ENCODE measurements around the gene PPP2R5B. TPM values are rescaled to one million over a fixed set of nuclear protein-coding genes. Genes with fewer than 3 reads are reported as not detected.

PPP2R5B gene
- total RNA-seq, 1 donor from 2014 or later, result 11.4 TPM

GRCh38 chr11:64906314-64906635, 18.2 kb upstream of the PPP2R5B start:
- H3K27me3 Mint-ChIP-seq, result no peaks in the 10 kb centered on the region
- no peaks in the 10 kb centered on the region for H3K9me3 Mint-ChIP-seq
- H3K36me3 Mint-ChIP-seq (ENCODE audit: low read depth), result peaks cover 33% of the 10 kb centered on the region
- DNase-seq, result no peak
- H3K4me3 Mint-ChIP-seq, result no peak overlapping the region
- peaks cover 6% of the 10 kb centered on the region for H3K4me1 Mint-ChIP-seq
- no peak overlapping the region for H3K27ac Mint-ChIP-seq
- intact Hi-C loops (cut with micrococcal nuclease), result no loop called here

- peaks cover 37% of the 10 kb centered on the region for H3K36me3 Mint-ChIP-seq (ENCODE audit: low read depth)
- no peaks in the 10 kb centered on the region for H3K9me3 Mint-ChIP-seq
- DNase-seq, result no peak
- intact Hi-C loops (cut with micrococcal nuclease), result no loop called here
- no peaks in the 10 kb centered on the region for H3K4me1 Mint-ChIP-seq
- H3K27ac Mint-ChIP-seq, result no peak overlapping the region
- H3K27me3 Mint-ChIP-seq, result no peaks in the 10 kb centered on the region
- no peak overlapping the region for H3K4me3 Mint-ChIP-seq
These were observed 15.7 kb upstream of the PPP2R5B start for GRCh38 chr11:64908766-64909165.

- Mint-ChIP-seq H3K4me3 (no peak overlapping the region), H3K27me3 (no peaks in the 10 kb centered on the region), H3K36me3 (ENCODE audit: low read depth) (peaks cover 37% of the 10 kb centered on the region), H3K9me3 (no peaks in the 10 kb centered on the region), H3K4me1 (peaks cover 2% of the 10 kb centered on the region), H3K27ac (no peak overlapping the region)
- intact Hi-C loops (cut with micrococcal nuclease), result no loop called here
- no peak for DNase-seq
These were observed 14.7 kb upstream of the PPP2R5B start for GRCh38 chr11:64909653-64910343.

- Mint-ChIP-seq H3K27ac (no peak overlapping the region), H3K9me3 (no peaks in the 10 kb centered on the region), H3K4me1 (peaks cover 3% of the 10 kb centered on the region), H3K27me3 (no peaks in the 10 kb centered on the region), H3K4me3 (no peak overlapping the region), H3K36me3 (ENCODE audit: low read depth) (peaks cover 31% of the 10 kb centered on the region)
- intact Hi-C loops (cut with micrococcal nuclease), result no loop called here
- no peak for DNase-seq
These were observed 13.9 kb upstream of the PPP2R5B start for GRCh38 chr11:64910451-64911093.

GRCh38 chr11:64911142-64911541, 13.3 kb upstream of the PPP2R5B start:
- no peaks in the 10 kb centered on the region for H3K27me3 Mint-ChIP-seq

GRCh38 chr11:64911689-64912088, 12.8 kb upstream of the PPP2R5B start:
- Mint-ChIP-seq H3K27ac (peak overlapping the region; percentile 47), H3K27me3 (no peaks in the 10 kb centered on the region)

More at GRCh38 chr11:64911142-64911541, 13.3 kb upstream of the PPP2R5B start:
- Mint-ChIP-seq H3K27ac (no peak overlapping the region), H3K4me3 (no peak overlapping the region), H3K9me3 (no peaks in the 10 kb centered on the region), H3K4me1 (peaks cover 8% of the 10 kb centered on the region), H3K36me3 (ENCODE audit: low read depth) (peaks cover 30% of the 10 kb centered on the region)
- DNase-seq, result no peak
- intact Hi-C loops (cut with micrococcal nuclease), result no loop called here

GRCh38 chr11:64913171-64913727, 11.2 kb upstream of the PPP2R5B start:
- Mint-ChIP-seq H3K4me3 (no peak overlapping the region), H3K27ac (no peak overlapping the region), H3K4me1 (peaks cover 21% of the 10 kb centered on the region), H3K36me3 (ENCODE audit: low read depth) (peaks cover 22% of the 10 kb centered on the region), H3K27me3 (no peaks in the 10 kb centered on the region), H3K9me3 (no peaks in the 10 kb centered on the region)
- intact Hi-C loops (cut with micrococcal nuclease), result no loop called here
- DNase-seq, result no peak

More at GRCh38 chr11:64911689-64912088, 12.8 kb upstream of the PPP2R5B start:
- Mint-ChIP-seq H3K36me3 (ENCODE audit: low read depth) (peaks cover 29% of the 10 kb centered on the region), H3K9me3 (no peaks in the 10 kb centered on the region), H3K4me1 (peaks cover 13% of the 10 kb centered on the region), H3K4me3 (no peak overlapping the region)
- no peak for DNase-seq
- intact Hi-C loops (cut with micrococcal nuclease), result no loop called here

- peaks cover 17% of the 10 kb centered on the region for H3K36me3 Mint-ChIP-seq (ENCODE audit: low read depth)
- no peak overlapping the region for H3K27ac Mint-ChIP-seq
- no peaks in the 10 kb centered on the region for H3K9me3 Mint-ChIP-seq
- H3K4me1 Mint-ChIP-seq, result peaks cover 23% of the 10 kb centered on the region
- no peak for DNase-seq
- no peak overlapping the region for H3K4me3 Mint-ChIP-seq
- H3K27me3 Mint-ChIP-seq, result no peaks in the 10 kb centered on the region
- intact Hi-C loops (cut with micrococcal nuclease), result no loop called here
These were observed 10.4 kb upstream of the PPP2R5B start for GRCh38 chr11:64914123-64914522.

- H3K27me3 Mint-ChIP-seq, result no peaks in the 10 kb centered on the region
- H3K9me3 Mint-ChIP-seq, result no peaks in the 10 kb centered on the region
- peak overlapping the region; percentile 90 for H3K4me3 Mint-ChIP-seq
- intact Hi-C loops (cut with micrococcal nuclease), result loop anchor here (5.0 kb wide), 1 partner anchor 57 kb away; the partner anchor contains the start of gene MAJIN
- peak overlapping the region; percentile 92 for H3K27ac Mint-ChIP-seq
- no peak for DNase-seq
- H3K36me3 Mint-ChIP-seq (ENCODE audit: low read depth), result peaks cover 14% of the 10 kb centered on the region
- H3K4me1 Mint-ChIP-seq, result peaks cover 23% of the 10 kb centered on the region
These were observed 9.1 kb upstream of the PPP2R5B start for GRCh38 chr11:64915376-64915887.

GRCh38 chr11:64916040-64916774, 8.3 kb upstream of the PPP2R5B start:
- Mint-ChIP-seq H3K4me3 (peak overlapping the region; percentile 90), H3K27me3 (no peaks in the 10 kb centered on the region), H3K27ac (peak overlapping the region; percentile 92), H3K36me3 (ENCODE audit: low read depth) (peaks cover 12% of the 10 kb centered on the region), H3K4me1 (peaks cover 23% of the 10 kb centered on the region), H3K9me3 (no peaks in the 10 kb centered on the region)
- peak; percentile 89 for DNase-seq
- intact Hi-C loops (cut with micrococcal nuclease), result loop anchor here (2.0 to 5.0 kb wide), 4 partner anchors 37 to 137 kb away; partner anchors contain the start of genes EHD1, MAJIN, SAC3D1 and SF1

GRCh38 chr11:64916775-64917662, 7.5 kb upstream of the PPP2R5B start, which contains the start of gene ATG2A:
Gene ATG2A, minus strand, starts transcription at chr11:64917209. Its CDS starts 74 bp downstream, at chr11:64917135.
- DNase-seq, result peak; percentile 100
- H3K36me3 Mint-ChIP-seq (ENCODE audit: low read depth), result peaks cover 9% of the 10 kb centered on the region
- intact Hi-C loops (cut with micrococcal nuclease), result loop anchor here (1.0 to 5.0 kb wide), 7 partner anchors 38 to 205 kb away; partner anchors contain the start of genes ARL2, EHD1, FAU and MAJIN
- H3K9me3 Mint-ChIP-seq, result no peaks in the 10 kb centered on the region
- H3K27ac Mint-ChIP-seq, result peak within 1 kb of the TSS; percentile 92
- H3K4me1 Mint-ChIP-seq, result peaks cover 23% of the 10 kb centered on the region
- peak within 1 kb of the TSS; percentile 90 for H3K4me3 Mint-ChIP-seq
- no peaks in the 10 kb centered on the region for H3K27me3 Mint-ChIP-seq

GRCh38 chr11:64917663-64917995, 6.9 kb upstream of the PPP2R5B start:
- no peak for DNase-seq
- Mint-ChIP-seq H3K9me3 (no peaks in the 10 kb centered on the region), H3K4me1 (peaks cover 23% of the 10 kb centered on the region), H3K27me3 (no peaks in the 10 kb centered on the region), H3K4me3 (peak overlapping the region; percentile 90), H3K27ac (peak overlapping the region; percentile 92), H3K36me3 (ENCODE audit: low read depth) (peaks cover 6% of the 10 kb centered on the region)
- intact Hi-C loops (cut with micrococcal nuclease), result loop anchor here (1.0 to 5.0 kb wide), 7 partner anchors 39 to 205 kb away; partner anchors contain the start of genes ARL2, EHD1, FAU and MAJIN

- Mint-ChIP-seq H3K27ac (peak overlapping the region; percentile 92), H3K27me3 (no peaks in the 10 kb centered on the region), H3K36me3 (ENCODE audit: low read depth) (peaks cover 5% of the 10 kb centered on the region), H3K4me3 (peak overlapping the region; percentile 90), H3K4me1 (peaks cover 23% of the 10 kb centered on the region), H3K9me3 (no peaks in the 10 kb centered on the region)
- no peak for DNase-seq
- intact Hi-C loops (cut with micrococcal nuclease), result loop anchor here (5.0 kb wide), 1 partner anchor 54 kb away; the partner anchor contains the start of gene MAJIN
These were observed 6.5 kb upstream of the PPP2R5B start for GRCh38 chr11:64918017-64918416.
